H1 (cell line): ENCODE results near the gene TLCD2.

Source experiments
- CHD1 ChIP-seq: IDR thresholded peaks from 2 replicates; pipeline ENCODE4 v1.6.1; 2012; ENCODE audit warnings: low read depth, low read length, improper control_type of control experiment
- CREB1 ChIP-seq: IDR thresholded peaks from 2 replicates; pipeline ENCODE4 v1.6.1; 2012; ENCODE audit warnings: inconsistent platforms
- CTCF ChIP-seq, 3 experiments: IDR thresholded peaks; 1 replicate in 2 of 3; 2 replicates in 1 of 3; pipeline versions ENCODE4 v1.5.1 to v1.6.1; 2011; ENCODE audit warnings: low read length in 3 of 3, mild to moderate bottlenecking in 3 of 3, inconsistent platforms in 2 of 3, low read depth in 1 of 3, moderate library complexity in 1 of 3; ENCODE audit not compliant: insufficient read depth in 1 of 3; ENCODE audit errors: control extremely low read depth in 1 of 3
- EGR1 ChIP-seq: IDR thresholded peaks from 2 replicates; pipeline ENCODE4 v1.6.1; 2011; ENCODE audit warnings: low read depth, low read length, borderline replicate concordance
- EP300 ChIP-seq, 2 experiments: IDR thresholded peaks; 1 replicate in 1 of 2; 2 replicates in 1 of 2; pipeline ENCODE4 v1.6.1; 2011 to 2012; ENCODE audit warnings: low read depth in 2 of 2, low read length in 2 of 2, mild to moderate bottlenecking in 2 of 2, borderline replicate concordance in 1 of 2, inconsistent platforms in 1 of 2, moderate library complexity in 1 of 2
- EZH2 ChIP-seq: fragments of 200-600 bp; sonication (generic); IDR thresholded peaks from 2 replicates; pipeline ENCODE4 v1.7.1; 2012; ENCODE audit warnings: low read depth, mild to moderate bottlenecking, moderate library complexity, low read length, inconsistent platforms; ENCODE audit not compliant: severe bottlenecking
- FOSL1 ChIP-seq: IDR thresholded peaks from 2 replicates; pipeline ENCODE4 v1.6.1; 2011; ENCODE audit warnings: mild to moderate bottlenecking, low read depth, low read length, moderate library complexity; ENCODE audit not compliant: insufficient read depth
- GABPA ChIP-seq: IDR thresholded peaks from 2 replicates; pipeline ENCODE4 v1.6.1; 2011; ENCODE audit warnings: mild to moderate bottlenecking, low read length, moderate library complexity, borderline replicate concordance; ENCODE audit not compliant: insufficient read depth
- HDAC2 ChIP-seq, 2 experiments: fragments of 300-600 bp in 1 of 2; sonication (generic) in 1 of 2; IDR thresholded peaks; 2 replicates each; pipeline ENCODE4 v1.6.1; 2011 to 2012; ENCODE audit warnings: low read depth in 2 of 2, low read length in 2 of 2, mild to moderate bottlenecking in 2 of 2, moderate library complexity in 2 of 2, borderline replicate concordance in 1 of 2, inconsistent platforms in 1 of 2
- HDAC6 ChIP-seq: IDR thresholded peaks from one replicate; pipeline ENCODE4 v1.7.1; 2012; ENCODE audit warnings: low read depth, mild to moderate bottlenecking, inconsistent platforms, low read length, moderate library complexity
- POLR2A ChIP-seq, 2 experiments: IDR thresholded peaks; 1 replicate in 1 of 2; 2 replicates in 1 of 2; pipeline ENCODE4 v1.6.1; 2011; ENCODE audit warnings: low read depth in 2 of 2, low read length in 2 of 2, mild to moderate bottlenecking in 2 of 2; ENCODE audit errors: control extremely low read depth in 1 of 2
- POLR2AphosphoS5 ChIP-seq: IDR thresholded peaks from 2 replicates; pipeline ENCODE4 v1.6.1; 2011; ENCODE audit warnings: low read depth, low read length
- SRF ChIP-seq: IDR thresholded peaks from 2 replicates; pipeline ENCODE4 v1.6.1; 2011; ENCODE audit warnings: mild to moderate bottlenecking, low read depth, low read length, moderate library complexity
- USF2 ChIP-seq: IDR thresholded peaks from 2 replicates; pipeline ENCODE4 v1.6.1; 2011; ENCODE audit warnings: low read length, improper control_type of control experiment

- no peak for TF ChIP-seq CTCF (IDR thresholded peaks at IDR 0.05; ENCODE audit: control extremely low read depth in 1 of 3, insufficient read depth in 1 of 3, low read depth in 1 of 3, low read length in 3 of 3)
- TF ChIP-seq GABPA = no peak
- no peak for TF ChIP-seq POLR2AphosphoS5
- TF ChIP-seq CHD1 = no peak
- TF ChIP-seq HDAC6 = no peak
- no peak for TF ChIP-seq HDAC2 (IDR thresholded peaks at IDR 0.05; ENCODE audit: borderline replicate concordance in 1 of 2, low read depth in 2 of 2, low read length in 2 of 2)
- no peak for TF ChIP-seq FOSL1
- TF ChIP-seq EZH2 = no peak
- TF ChIP-seq SRF = no peak
- no peak for TF ChIP-seq EP300 (IDR thresholded peaks at IDR 0.05; ENCODE audit: borderline replicate concordance in 1 of 2, low read depth in 2 of 2, low read length in 2 of 2)
- TF ChIP-seq USF2 = no peak
- no peak for TF ChIP-seq CREB1
- no peak for TF ChIP-seq POLR2A (IDR thresholded peaks at IDR 0.05; ENCODE audit: control extremely low read depth in 1 of 2, low read depth in 2 of 2, low read length in 2 of 2)
- no peak for TF ChIP-seq EGR1
Measured at GRCh38 chr17:1709403-1709951, 700 bp downstream of the TLCD2 start.
